SW 1271 (cell line): Measurements from ENCODE around the gene NOTCH2.
"Not testable (repeated sequence)": the region's sequence is repeated elsewhere in the genome, so short reads cannot be mapped to it uniquely, and the experiment has no call there.

Experiments used
- DNase-seq, 2 experiments: peaks; one replicate each; lab custom pipeline; 2025; lab: John Stamatoyannopoulos, UW

NOTCH2 gene

DNA sequence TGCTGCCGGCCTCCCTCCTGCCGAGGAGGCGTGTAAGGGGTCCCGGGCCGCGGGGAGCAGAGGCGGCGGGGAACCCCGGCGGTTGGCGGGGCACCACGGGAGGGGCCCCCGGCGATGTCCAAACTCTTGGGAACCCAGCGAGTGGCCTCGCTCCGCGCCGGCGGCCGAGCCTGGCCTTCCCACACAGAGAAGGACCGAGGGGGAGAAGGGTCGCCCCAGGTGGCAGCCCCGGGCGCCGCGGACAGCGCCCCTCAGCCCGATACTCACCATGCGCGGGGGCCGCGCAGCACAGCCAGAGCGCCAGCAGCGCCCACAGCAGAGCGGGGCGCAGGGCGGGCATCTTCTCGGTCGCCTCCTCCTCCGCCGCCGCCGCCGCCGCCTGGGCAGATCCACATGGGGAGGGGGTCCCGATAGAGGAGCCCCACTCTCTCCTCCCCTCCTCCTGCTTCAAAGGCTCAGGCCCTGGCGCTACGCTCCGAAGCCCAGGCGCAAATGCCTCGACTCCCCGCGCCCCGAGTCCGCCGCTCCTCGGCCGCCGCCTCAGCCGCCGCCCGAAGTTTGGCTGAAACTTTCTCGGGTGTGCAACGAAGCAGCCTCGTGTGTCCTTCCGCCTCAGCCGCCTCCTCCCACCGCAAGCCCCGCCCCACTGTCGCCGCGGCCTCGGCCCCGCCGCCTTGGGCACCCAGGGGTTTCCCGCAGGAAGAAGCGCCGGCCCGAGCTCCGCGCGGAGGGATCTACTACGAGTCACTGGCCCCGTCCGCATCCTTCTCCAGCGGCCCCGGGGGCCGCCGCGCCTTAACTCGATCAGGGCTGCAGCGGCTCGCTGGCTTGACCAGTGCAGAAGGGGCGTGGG, at the start of gene NOTCH2:
Gene NOTCH2 (minus strand): TSS at position 596 of the 853 bp plus-strand sequence. CDS start 256 bp downstream, at position 340.
- peak in 1 of 2 experiments; percentile 9 for DNase-seq

- DNase-seq = not testable (repeated sequence)
Measured at GRCh38 chr1:120117371-120118177, 48.1 kb upstream of the NOTCH2 start.

DNA sequence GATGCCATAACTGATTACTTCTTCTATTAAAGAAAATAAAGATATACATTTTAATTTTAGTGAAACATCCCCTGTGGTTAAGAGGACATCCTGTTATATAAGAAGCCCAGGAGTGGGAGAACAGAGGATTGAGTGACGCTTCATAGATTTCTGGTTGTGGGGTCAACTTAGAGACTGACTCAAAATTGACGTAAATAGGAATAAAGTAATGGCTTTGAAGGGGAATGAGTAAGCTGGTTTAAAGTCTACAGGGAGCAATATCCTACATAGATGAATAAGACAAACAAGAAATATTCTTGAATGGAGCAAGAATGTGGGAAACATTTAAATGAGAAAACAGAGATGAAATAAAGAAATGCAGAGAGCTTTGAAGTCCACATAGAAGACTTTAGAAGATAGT, 46.6 kb upstream of the NOTCH2 start:
- not testable (repeated sequence) for DNase-seq

GRCh38 chr1:120113134-120113533, 43.7 kb upstream of the NOTCH2 start:
- not testable (repeated sequence) for DNase-seq

GRCh38 chr1:120112212-120112611, 42.8 kb upstream of the NOTCH2 start:
- DNase-seq = not testable (repeated sequence)

- not testable (repeated sequence) for DNase-seq
Measured at GRCh38 chr1:120111771-120112170, 42.3 kb upstream of the NOTCH2 start.

DNA sequence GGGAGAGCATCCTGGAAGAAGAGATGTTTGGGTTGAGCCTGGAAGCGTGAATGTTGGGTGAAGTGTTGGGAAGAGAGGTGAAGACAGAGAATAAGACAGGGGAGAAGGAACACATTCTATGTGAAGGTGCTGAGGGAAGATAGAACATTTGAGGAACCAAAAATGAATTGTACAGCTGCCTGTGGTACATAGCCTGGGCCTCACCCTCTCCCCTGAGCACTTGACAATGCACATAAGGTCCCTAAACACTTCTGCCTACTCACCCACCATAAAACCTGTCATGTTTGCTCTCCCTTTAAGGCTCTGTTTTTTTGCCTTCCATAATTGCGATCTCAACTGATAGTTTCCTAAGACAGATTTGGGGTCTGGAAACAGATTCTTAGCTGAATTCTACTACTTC, 41.5 kb upstream of the NOTCH2 start:
- DNase-seq = not testable (repeated sequence)

DNA sequence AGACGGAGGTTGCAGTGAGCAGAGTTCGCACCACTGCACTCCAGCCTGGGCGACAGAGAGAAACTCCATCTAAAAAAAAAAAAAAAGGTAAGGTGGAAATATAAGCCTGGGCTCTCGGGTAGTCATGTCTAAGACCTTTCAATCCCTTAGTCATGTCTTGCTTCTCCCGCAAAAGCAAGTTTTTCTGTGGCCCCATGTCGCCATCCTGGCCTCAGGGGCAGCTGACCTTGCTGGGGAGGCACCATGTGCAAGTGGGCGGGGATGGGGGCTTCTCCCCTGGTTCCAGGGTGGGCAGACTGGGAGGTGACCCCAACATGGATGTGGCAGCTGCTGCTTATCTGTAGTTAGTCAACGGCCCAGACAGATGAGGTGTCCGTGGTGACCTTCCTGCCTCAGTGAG, 40.2 kb upstream of the NOTCH2 start:
- DNase-seq = not testable (repeated sequence)

DNA sequence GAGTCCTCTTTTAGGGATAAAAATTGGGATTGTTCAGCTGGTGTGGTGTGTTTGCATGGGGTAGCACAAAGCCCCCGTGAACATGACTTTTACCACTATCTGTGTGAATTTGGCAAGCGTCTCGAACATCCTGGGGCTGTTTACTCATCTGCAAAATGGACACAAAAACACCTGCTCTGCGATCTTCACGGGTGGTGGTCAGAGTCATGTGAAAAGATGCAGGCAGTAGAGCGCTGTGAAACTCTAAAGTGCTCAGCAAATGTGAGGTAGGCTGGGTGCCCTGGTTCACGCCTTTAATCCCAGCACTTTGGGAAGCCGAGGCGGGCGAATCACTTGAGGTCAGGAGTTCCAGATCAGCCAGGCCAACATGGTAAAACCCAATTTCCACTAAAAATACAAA, 39.7 kb upstream of the NOTCH2 start:
- not testable (repeated sequence) for DNase-seq

DNA sequence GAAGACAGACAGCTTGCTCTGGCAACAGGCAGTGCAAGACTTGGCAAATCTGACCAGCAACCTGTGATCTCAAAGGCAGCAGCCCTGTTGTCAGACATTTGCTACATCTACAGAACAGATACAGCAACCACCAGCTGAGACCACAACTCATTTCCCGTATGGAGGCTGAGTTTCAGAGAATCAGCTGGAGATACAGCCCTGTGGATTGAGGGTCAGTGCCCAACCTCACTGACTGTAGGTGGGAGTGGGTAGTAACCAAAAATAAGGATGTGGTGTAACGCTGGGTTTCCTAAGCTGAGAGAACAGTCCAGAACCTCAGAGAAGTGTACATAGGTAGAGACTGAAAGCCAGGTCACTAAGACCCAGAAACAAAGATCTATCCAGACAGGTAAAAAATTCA, 35.8 kb upstream of the NOTCH2 start:
- not testable (repeated sequence) for DNase-seq

- not testable (repeated sequence) for DNase-seq
Measured at GRCh38 chr1:120103768-120104167, 34.3 kb upstream of the NOTCH2 start.

DNA sequence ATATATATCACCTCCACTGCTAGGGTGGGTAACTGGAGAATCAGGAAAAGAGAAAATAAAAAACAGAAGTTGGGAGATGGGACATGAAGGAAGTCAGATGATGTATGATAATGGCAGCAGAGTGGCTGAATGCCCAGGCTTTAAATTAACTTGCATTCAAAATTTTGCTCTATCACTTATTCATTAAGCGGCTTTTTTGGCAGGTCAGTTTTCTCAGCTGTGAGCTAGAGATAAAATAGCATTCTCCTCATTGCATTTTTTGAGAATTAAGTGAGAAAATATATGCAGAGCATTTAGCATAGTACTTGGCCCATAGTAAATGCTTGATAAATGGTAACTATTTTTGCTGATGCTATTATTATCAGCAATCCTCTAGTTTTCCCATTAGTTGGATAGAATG, 32.1 kb upstream of the NOTCH2 start:
- not testable (repeated sequence) for DNase-seq

GRCh38 chr1:120100590-120100989, 31.1 kb upstream of the NOTCH2 start:
- not testable (repeated sequence) for DNase-seq

GRCh38 chr1:120098986-120099759, 29.7 kb upstream of the NOTCH2 start:
- not testable (repeated sequence) for DNase-seq

GRCh38 chr1:120096981-120097545, 27.6 kb upstream of the NOTCH2 start:
- DNase-seq = not testable (repeated sequence)

DNA sequence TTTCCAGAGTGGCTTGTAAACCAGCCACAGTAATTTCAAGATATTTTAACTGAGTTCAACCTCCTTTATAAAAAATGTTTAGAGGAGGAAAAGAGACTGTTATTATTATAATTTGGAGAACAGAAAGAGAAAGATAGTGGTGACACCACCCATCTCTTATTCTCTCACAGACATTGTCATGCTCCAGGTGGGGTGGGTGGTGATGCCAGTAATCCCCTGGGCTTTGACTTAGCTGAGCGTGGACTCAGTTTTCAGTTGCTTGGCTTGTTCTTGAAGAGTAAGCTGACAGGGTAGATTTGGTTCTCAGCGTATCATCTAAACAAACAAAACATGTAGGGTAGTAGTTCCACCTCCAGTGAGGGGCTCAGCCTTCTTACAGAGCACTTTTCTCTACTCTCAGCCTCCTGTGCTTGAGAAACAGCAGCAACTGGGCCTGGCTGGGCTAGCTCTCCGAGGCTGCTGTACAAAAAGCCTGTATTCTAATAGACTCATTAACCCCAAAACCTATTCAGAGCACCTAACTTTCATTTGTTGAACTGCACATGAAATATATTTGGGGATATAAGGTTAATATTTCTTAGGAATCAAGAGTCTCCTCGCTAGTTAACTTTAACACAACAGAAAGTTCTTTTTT, 24.2 kb upstream of the NOTCH2 start:
- not testable (repeated sequence) for DNase-seq

GRCh38 chr1:120092232-120093218, 23.1 kb upstream of the NOTCH2 start:
- not testable (repeated sequence) for DNase-seq

DNA sequence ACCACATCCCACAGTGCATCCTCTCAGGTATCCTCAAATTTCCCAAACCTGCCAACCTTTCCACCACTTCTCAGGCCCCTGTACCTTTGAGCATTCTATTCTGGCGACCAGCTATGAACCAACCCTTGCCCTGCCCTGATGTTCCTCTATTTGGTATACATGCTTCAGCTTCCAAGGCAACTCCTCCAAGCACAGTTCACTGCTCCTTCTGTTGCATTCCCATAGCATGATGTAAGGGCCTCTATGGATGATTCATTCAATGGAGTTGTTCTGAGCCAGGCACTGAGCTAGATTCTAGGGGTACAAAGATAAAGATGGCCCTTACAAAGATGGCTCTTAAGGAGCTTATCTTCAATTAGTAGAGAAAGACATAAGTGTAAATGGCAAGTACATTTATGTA, 21.4 kb upstream of the NOTCH2 start:
- not testable (repeated sequence) for DNase-seq

DNA sequence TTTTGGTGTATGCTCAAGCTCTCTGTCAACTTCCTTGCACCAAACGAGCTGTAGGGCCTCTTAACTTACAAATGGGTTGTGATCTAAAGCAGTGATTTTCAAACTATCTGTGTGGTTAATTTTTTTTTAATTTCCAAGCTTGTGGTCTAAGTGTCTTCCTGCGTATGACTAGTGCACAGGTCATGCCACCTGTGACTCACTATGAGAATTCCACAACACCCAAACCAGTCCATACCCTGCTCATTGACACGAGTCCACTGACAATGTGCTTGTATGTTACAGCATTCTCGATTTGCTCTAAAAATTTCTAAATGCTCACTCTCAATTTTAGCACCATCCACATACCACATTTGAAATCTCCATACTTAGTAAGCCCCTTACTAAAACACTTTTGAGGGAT, 18.5 kb upstream of the NOTCH2 start:
- peak; percentile 21 to 41 for DNase-seq

GRCh38 chr1:120069920-120070214, 405 bp upstream of the NOTCH2 start:
- DNase-seq = not testable (repeated sequence)
